Measurements from ENCODE around the gene CCDC182.

DNA sequence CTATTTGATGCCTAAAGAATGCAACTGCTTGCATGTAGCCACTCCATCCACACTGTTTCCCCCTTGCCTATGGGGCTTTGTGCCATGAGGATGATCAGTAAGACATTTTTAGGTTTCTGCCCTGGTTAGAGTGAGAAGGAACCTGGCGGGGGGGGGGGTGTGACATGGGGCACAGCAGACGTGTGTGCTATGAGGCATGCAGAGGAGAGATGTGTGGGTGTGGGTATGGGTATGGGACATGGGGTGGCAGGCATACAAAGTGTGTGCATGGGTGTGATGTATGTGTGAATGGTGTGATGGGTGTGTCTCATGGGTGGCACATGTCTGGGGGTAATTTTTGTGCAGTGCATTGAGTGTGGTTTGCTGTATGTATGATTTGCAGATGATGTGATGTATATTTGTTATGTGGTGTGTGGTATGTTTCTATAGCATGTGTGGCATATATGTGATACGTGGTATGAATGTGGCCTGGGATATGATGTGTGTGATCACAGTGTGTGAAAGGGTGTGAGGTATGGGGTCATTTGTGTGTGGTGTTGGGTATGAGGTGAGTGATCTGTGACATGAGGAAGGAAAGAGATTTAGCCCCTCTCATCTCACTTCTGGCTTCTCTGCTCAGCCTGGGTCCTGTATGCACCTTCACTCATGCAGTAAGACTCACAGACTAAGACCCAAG, 14.9 kb downstream of the CCDC182 start:
- TF ChIP-seq, protein P1, sequence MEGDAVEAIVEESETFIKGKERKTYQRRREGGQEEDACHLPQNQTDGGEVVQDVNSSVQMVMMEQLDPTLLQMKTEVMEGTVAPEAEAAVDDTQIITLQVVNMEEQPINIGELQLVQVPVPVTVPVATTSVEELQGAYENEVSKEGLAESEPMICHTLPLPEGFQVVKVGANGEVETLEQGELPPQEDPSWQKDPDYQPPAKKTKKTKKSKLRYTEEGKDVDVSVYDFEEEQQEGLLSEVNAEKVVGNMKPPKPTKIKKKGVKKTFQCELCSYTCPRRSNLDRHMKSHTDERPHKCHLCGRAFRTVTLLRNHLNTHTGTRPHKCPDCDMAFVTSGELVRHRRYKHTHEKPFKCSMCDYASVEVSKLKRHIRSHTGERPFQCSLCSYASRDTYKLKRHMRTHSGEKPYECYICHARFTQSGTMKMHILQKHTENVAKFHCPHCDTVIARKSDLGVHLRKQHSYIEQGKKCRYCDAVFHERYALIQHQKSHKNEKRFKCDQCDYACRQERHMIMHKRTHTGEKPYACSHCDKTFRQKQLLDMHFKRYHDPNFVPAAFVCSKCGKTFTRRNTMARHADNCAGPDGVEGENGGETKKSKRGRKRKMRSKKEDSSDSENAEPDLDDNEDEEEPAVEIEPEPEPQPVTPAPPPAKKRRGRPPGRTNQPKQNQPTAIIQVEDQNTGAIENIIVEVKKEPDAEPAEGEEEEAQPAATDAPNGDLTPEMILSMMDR (IDR thresholded peaks at IDR 0.05): no peak
- no peak for TF ChIP-seq POLR2A (IDR thresholded peaks at IDR 0.05)

Data from heart left ventricle (tissue), 13 donors.